Natural killer cell (primary cell): ENCODE data around the gene B4GALT1. TPM values are rescaled to one million over a fixed set of nuclear protein-coding genes. Genes with fewer than 3 reads are reported as not detected.
A peak's percentile ranks its signal among the peaks of the same experiment; 100 is the strongest.
"Not testable (repeated sequence)": the region's sequence is repeated elsewhere in the genome, so short reads cannot be mapped to it uniquely, and the experiment has no call there.

Source experiments
- ATAC-seq, 3 donors: fragments of 150-1000 bp in 2 of 3; fragments of 200-7000 bp in 1 of 3; cut with Tn5 transposase; 1 replicate in 1 of 3; 2 replicates in 2 of 3; pipeline ENCODE4 v1.10.0; 2021; ENCODE audit warnings: mild to moderate bottlenecking in 2 of 3, moderate library complexity in 2 of 3
- DNase-seq, 2 donors: peaks; one replicate each; pipeline versions ENCODE4 v3.0.0 to v3.0.0-alpha.2; 2013 to 2021; ENCODE audit warnings: mixed read lengths in 1 of 2
- H3K27ac ChIP-seq: one replicate; pipeline ENCODE4 v1.5.1; 2013; ENCODE audit warnings: mild to moderate bottlenecking, low read length
- H3K27me3 ChIP-seq: one replicate; pipeline ENCODE4 v1.6.1; 2013; ENCODE audit warnings: low read length; ENCODE audit not compliant: control insufficient read depth, insufficient read depth
- H3K36me3 ChIP-seq: one replicate; pipeline ENCODE4 v1.6.1; 2013; ENCODE audit warnings: low read length; ENCODE audit not compliant: control insufficient read depth, insufficient read depth
- H3K4me1 ChIP-seq: one replicate; pipeline ENCODE4 v1.6.1; 2013; ENCODE audit warnings: low read length; ENCODE audit not compliant: control insufficient read depth, insufficient read depth
- H3K4me3 ChIP-seq: one replicate; pipeline ENCODE4 v1.5.1; 2013; ENCODE audit warnings: low read length
- H3K9me3 ChIP-seq: one replicate; pipeline ENCODE4 v1.6.1; 2013; ENCODE audit warnings: low read length; ENCODE audit not compliant: control insufficient read depth, insufficient read depth
- H3K27ac Mint-ChIP-seq, 2 donors: one replicate each; pipeline ENCODE4 v1.8.0; 2022; ENCODE audit warnings: mild to moderate bottlenecking in 2 of 2, mixed read lengths in 2 of 2, moderate library complexity in 1 of 2
- H3K27me3 Mint-ChIP-seq, 2 donors: one replicate each; pipeline ENCODE4 v1.8.0; 2022; ENCODE audit warnings: low read depth in 2 of 2, mixed read lengths in 2 of 2
- H3K36me3 Mint-ChIP-seq: one replicate; pipeline ENCODE4 v1.8.0; 2022; ENCODE audit warnings: mixed read lengths
- H3K4me1 Mint-ChIP-seq, 2 donors: one replicate each; pipeline ENCODE4 v1.8.0; 2022; ENCODE audit warnings: mixed read lengths in 2 of 2
- H3K4me3 Mint-ChIP-seq: one replicate; pipeline ENCODE4 v1.8.0; 2022; ENCODE audit warnings: mild to moderate bottlenecking, moderate library complexity, mixed read lengths
- H3K9me3 Mint-ChIP-seq, 2 donors: one replicate each; pipeline ENCODE4 v1.8.0; 2022; ENCODE audit warnings: mixed read lengths in 2 of 2
- WGBS: methylation state at CpG from one replicate; pipeline ENCODE4 v1.1.7; 2013; ENCODE audit warnings: missing lambda C conversion rate; ENCODE audit not compliant: insufficient coverage; 5-methylcytosine and 5-hydroxymethylcytosine counted together
- intact Hi-C: fragments of 100-400 bp; cut with micrococcal nuclease; formaldehyde crosslinking; loops from one replicate; pipeline ENCODE4 v1.14.2; 2022
- total RNA-seq, 4 donors: library from RNA; stranded (reverse); fragments of 120-200 nt in 1 of 4; gene quantifications; one replicate each; pipeline versions ENCODE4 v1.2.3 to v1.2.4, GENCODE V29; 2013 to 2022
- TF ChIP-seq, protein P1 (sequence below): fragments of 200-600 bp; IDR thresholded peaks from one replicate; pipeline ENCODE4 v1.8.0; 2022; ENCODE audit warnings: antibody characterized with exemption

B4GALT1 gene
- total RNA-seq, 3 donors from 2014 or later (not counting 1 experiment from before 2014, with no cell fraction given), result 122 to 143 (median 128) TPM

DNA sequence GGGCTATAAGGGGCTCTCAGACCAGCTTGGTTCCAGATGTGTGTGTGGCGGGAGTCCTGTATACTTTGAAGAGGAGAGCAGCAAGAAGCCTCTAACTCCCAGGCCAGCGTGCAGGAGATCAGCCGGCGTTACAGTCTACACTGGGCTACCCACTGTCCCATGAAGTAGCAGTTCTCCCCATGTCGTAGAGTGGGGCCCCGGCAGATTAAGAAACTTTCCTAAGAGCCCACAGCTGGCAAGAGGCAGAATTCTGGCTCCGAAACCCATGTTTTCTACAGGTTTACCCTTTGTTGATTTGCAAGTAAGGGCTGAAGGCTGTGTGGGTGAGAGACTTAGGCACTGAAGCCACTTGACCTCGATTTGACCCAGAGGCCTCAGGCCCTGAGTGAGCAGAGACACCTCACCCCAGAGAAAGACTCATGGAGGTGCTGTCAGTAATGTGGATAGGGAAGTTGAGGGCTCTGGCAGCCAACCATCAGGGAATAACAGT lies 881 bp upstream of the B4GALT1 start:
- Histone ChIP-seq H3K36me3 (no peaks in the 10 kb centered on the region), H3K4me1 (peaks cover 48% of the 10 kb centered on the region), H3K4me3 (peak overlapping the region; percentile 56), H3K27ac (peak overlapping the region; percentile 93), H3K9me3 (no peaks in the 10 kb centered on the region), H3K27me3 (no peaks in the 10 kb centered on the region)
- ATAC-seq (peak in 2 of 3 donors; percentile 1 to 7), DNase-seq (peak; percentile 35 to 55)
- H3K27ac Mint-ChIP-seq, result peak overlapping the region; percentile 99
- TF ChIP-seq, protein P1, sequence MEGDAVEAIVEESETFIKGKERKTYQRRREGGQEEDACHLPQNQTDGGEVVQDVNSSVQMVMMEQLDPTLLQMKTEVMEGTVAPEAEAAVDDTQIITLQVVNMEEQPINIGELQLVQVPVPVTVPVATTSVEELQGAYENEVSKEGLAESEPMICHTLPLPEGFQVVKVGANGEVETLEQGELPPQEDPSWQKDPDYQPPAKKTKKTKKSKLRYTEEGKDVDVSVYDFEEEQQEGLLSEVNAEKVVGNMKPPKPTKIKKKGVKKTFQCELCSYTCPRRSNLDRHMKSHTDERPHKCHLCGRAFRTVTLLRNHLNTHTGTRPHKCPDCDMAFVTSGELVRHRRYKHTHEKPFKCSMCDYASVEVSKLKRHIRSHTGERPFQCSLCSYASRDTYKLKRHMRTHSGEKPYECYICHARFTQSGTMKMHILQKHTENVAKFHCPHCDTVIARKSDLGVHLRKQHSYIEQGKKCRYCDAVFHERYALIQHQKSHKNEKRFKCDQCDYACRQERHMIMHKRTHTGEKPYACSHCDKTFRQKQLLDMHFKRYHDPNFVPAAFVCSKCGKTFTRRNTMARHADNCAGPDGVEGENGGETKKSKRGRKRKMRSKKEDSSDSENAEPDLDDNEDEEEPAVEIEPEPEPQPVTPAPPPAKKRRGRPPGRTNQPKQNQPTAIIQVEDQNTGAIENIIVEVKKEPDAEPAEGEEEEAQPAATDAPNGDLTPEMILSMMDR, result no peak
- H3K4me1 Mint-ChIP-seq, result peaks cover 60 to 63% of the 10 kb centered on the region in 2 donors
- intact Hi-C loops, result loop anchor here (1.0 to 10.0 kb wide), 5 partner anchors 9 to 141 kb away; partner anchors contain the start of genes BAG1 and DNAJA1
- 23% methylated on average over 8 of the region's 8 CpGs for WGBS
- no peaks in the 10 kb centered on the region for H3K27me3 Mint-ChIP-seq
- H3K36me3 Mint-ChIP-seq, result no peaks in the 10 kb centered on the region
- peak overlapping the region; percentile 93 for H3K4me3 Mint-ChIP-seq
- H3K9me3 Mint-ChIP-seq, result no peaks in the 10 kb centered on the region

DNA sequence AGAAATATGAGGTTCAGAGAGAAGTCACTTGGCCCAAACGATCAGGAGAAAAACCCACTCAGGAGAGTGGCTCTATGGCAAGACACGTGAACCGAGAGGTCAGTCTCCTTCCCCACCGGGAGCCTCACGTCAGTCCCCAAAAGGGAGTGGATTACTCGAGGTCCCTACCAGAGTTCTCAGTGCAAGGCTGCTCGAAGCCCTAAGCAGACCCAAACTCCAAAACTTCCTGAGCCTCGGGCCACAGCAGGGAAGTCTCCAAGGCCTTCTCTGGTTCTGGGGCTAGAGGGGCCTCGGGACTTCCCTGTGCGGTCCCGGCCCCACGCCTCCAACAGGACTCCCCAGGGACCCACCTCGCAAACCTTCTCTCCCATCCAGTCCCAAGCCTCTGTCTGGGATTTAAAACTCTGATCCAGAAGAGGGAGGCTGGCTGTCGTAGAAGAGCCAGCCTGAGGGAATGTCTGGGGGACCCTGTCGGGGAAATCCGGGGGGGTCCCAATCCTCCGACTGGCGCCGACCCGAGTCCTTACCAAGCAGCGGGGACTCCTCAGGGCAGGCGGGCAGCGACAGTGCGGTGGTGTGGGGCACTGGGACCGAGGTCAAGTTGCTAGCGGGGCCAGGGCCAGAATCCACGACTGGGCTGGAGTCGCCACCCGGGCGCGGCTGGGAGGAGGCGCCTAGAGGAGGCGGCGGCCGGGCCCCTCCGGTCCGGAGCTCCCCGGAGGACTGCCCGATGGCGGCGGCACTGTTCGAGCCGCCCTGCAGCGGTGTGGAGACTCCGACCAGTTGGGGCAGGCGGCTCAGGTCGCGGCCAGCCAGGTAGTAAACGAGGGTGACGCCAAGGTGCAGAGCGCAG lies 679 bp downstream of the B4GALT1 start:
- DNase-seq, result peak; percentile 34 to 43
- no peaks in the 10 kb centered on the region for H3K9me3 Mint-ChIP-seq

DNA sequence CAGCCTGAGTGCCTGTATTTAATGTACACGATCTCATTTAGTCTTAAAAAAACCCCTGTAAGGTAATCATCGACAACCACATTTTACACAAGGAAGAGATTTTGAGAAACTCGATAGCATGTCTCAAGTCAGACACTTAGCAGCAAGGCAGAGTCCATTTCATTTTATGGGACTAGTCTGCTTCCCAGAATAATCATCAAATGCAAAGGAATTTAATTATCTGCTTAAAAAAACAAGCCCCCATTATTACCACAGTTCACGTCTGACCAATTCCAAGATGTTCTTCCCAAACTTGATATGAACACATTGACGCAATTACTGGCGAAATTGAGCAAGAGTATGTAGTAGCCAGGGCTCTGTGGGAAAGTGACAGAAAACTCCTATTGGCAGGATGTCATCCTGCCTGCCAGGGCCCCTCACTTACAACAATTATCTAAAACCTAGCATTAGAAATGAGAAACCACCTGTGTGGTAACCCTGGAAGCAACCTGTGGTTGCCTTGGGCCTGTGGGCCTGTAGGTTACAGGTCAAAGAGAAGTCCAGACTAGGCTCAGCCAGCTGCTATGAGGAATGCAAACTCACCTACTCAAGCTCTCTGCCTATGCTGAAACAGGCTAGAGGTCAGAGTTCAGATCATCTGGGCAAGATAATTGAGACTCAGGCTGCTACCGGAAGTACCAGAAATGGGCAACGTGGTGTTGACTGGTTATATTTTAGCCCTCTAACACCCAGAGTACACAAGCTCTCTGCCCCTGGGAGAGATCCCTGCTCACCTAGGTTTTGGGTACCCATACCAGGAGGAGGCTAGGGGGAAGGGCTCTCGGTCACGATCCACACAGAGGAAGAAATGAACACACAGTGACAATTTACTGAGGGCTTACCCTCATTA lies 1.6 kb downstream of the B4GALT1 start:
- intact Hi-C loops, result loop anchor here (5.0 to 10.0 kb wide), 2 partner anchors 51 to 138 kb away; partner anchors contain the start of gene DNAJA1

More for the DNA sequence above, 679 bp downstream of the B4GALT1 start:
- Histone ChIP-seq H3K4me1 (peaks cover 62% of the 10 kb centered on the region), H3K9me3 (no peaks in the 10 kb centered on the region), H3K27ac (peak overlapping the region; percentile 96), H3K36me3 (no peaks in the 10 kb centered on the region), H3K4me3 (peak overlapping the region; percentile 99), H3K27me3 (no peaks in the 10 kb centered on the region)
- no peaks in the 10 kb centered on the region for H3K27me3 Mint-ChIP-seq
- peak overlapping the region; percentile 99 for H3K27ac Mint-ChIP-seq
- intact Hi-C loops, result loop anchor here (1.0 to 10.0 kb wide), 4 partner anchors 7 to 139 kb away; partner anchors contain the start of genes BAG1 and DNAJA1
- peak in 2 of 3 donors; percentile 1 to 2 for ATAC-seq
- H3K4me1 Mint-ChIP-seq, result peaks cover 75% of the 10 kb centered on the region in 2 donors
- no peaks in the 10 kb centered on the region for H3K36me3 Mint-ChIP-seq
- TF ChIP-seq, protein P1, result no peak
- under 1% methylated on average over 51 of the region's 51 CpGs for WGBS
- peak overlapping the region; percentile 94 for H3K4me3 Mint-ChIP-seq

DNA sequence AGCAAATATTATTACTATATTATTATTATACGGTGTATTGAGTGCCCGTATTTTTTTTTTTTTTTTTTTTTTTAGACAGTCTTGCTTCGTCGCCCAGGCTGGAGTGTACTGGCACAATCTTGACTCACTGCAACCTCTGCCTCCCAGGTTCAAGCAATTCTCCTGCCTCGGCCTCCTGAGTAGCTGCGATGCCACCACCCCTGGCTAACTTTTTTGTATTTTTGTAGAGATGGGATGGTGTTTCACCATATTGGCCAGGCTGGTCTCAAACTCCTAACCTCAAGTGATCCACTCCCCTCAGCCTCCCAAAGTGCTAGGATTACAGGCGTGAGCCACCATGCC lies 2.2 kb downstream of the B4GALT1 start:
- Histone ChIP-seq H3K4me3 (peak overlapping the region; percentile 99), H3K27ac (peak overlapping the region; percentile 96), H3K4me1 (peaks cover 74% of the 10 kb centered on the region)
- not testable (repeated sequence) for H3K27me3 ChIP-seq, H3K36me3 Mint-ChIP-seq, H3K9me3 Mint-ChIP-seq, H3K9me3 ChIP-seq, DNase-seq, H3K36me3 ChIP-seq, ATAC-seq, H3K27me3 Mint-ChIP-seq
- H3K4me1 Mint-ChIP-seq, result peaks cover 81 to 86% of the 10 kb centered on the region in 2 donors
- intact Hi-C loops, result loop anchor here (1.0 to 10.0 kb wide), 3 partner anchors 35 to 138 kb away; partner anchors contain the start of gene DNAJA1
- WGBS, result 42% methylated on average over 4 of the region's 7 CpGs
- peak overlapping the region; percentile 94 for H3K4me3 Mint-ChIP-seq
- peak overlapping the region; percentile 99 for H3K27ac Mint-ChIP-seq

More for the DNA sequence above, 1.6 kb downstream of the B4GALT1 start:
- H3K4me1 Mint-ChIP-seq, result peaks cover 80% of the 10 kb centered on the region in 2 donors
- H3K9me3 Mint-ChIP-seq, result no peaks in the 10 kb centered on the region
- H3K36me3 ChIP-seq, result no peaks in the 10 kb centered on the region
- no peaks in the 10 kb centered on the region for H3K27me3 Mint-ChIP-seq
- TF ChIP-seq, protein P1, result no peak
- ATAC-seq (peak in 1 of 3 donors; percentile 7), DNase-seq (peak in 1 of 2 donors; percentile 72)
- peaks cover 69% of the 10 kb centered on the region for H3K4me1 ChIP-seq
- 35% methylated on average over 8 of the region's 10 CpGs for WGBS
- H3K27me3 ChIP-seq, result no peaks in the 10 kb centered on the region
- peak overlapping the region; percentile 96 for H3K27ac ChIP-seq
- no peaks in the 10 kb centered on the region for H3K9me3 ChIP-seq
- H3K27ac Mint-ChIP-seq, result peak overlapping the region; percentile 99
- peak overlapping the region; percentile 94 for H3K4me3 Mint-ChIP-seq
- H3K36me3 Mint-ChIP-seq, result no peaks in the 10 kb centered on the region
- peak overlapping the region; percentile 99 for H3K4me3 ChIP-seq
